IMR-90 (cell line): ENCODE data around the gene CELSR1. TPM values are rescaled to one million over a fixed set of nuclear protein-coding genes. Genes with fewer than 3 reads are reported as not detected.

Experiments
- ATAC-seq: fragments of 200-7000 bp; cut with Tn5 transposase; 2 replicates; pipeline ENCODE4 v1.9.1; 2020; ENCODE audit warnings: low read depth, mild to moderate bottlenecking, moderate library complexity
- BruUV-seq: library from RNA; stranded (reverse); fragments of 400-500 nt; replicated peaks from 2 replicates; lab custom pipeline; 2021; lab: Mats Ljungman, UMichigan
- CTCF ChIA-PET: fragments of 300-600 bp; formaldehyde crosslinking; extraction: SDS; loops from one replicate; lab custom pipeline; 2021; ENCODE audit warnings: antibody characterized with exemption; lab: Yijun Ruan, JAX
- POLR2A ChIA-PET: fragments of 300-600 bp; sonication (Branson Sonifier 250); formaldehyde crosslinking; loops from one replicate; lab custom pipeline; 2022; ENCODE audit warnings: antibody characterized with exemption; ENCODE audit not compliant: unreplicated experiment; lab: Charles Lee
- DNase-seq: peaks from one replicate; pipeline ENCODE4 v3.0.0; 2013
- H2AFZ ChIP-seq: replicated peaks from 2 replicates; pipeline ENCODE3; 2013; ENCODE audit warnings: low read length, mild to moderate bottlenecking; ENCODE audit not compliant: poor library complexity
- H2AK5ac ChIP-seq: 2 replicates; pipeline ENCODE4 v1.6.1; 2013; ENCODE audit warnings: low read depth, low read length, inconsistent platforms
- H2AK9ac ChIP-seq: replicated peaks from 2 replicates; pipeline ENCODE3; 2013; ENCODE audit warnings: mild to moderate bottlenecking, low read depth, low read length, moderate library complexity; ENCODE audit not compliant: poor library complexity
- H2BK120ac ChIP-seq: 2 replicates; pipeline ENCODE4 v1.6.1; 2013; ENCODE audit warnings: low read depth, low read length, inconsistent platforms
- H2BK15ac ChIP-seq: 3 replicates; pipeline ENCODE4 v1.6.1; 2013; ENCODE audit warnings: low read depth, low read length, inconsistent platforms
- H2BK20ac ChIP-seq: 2 replicates; pipeline ENCODE4 v1.6.1; 2013; ENCODE audit warnings: low read depth, mild to moderate bottlenecking, inconsistent platforms, low read length, moderate library complexity
- H2BK5ac ChIP-seq: 2 replicates; pipeline ENCODE4 v1.6.1; 2013; ENCODE audit warnings: mild to moderate bottlenecking, low read depth, low read length, inconsistent platforms; ENCODE audit not compliant: poor library complexity, severe bottlenecking
- H3K14ac ChIP-seq: replicated peaks from 2 replicates; pipeline ENCODE4 v1.6.1; 2013; ENCODE audit warnings: low read depth, low read length, inconsistent platforms
- H3K18ac ChIP-seq: 2 replicates; pipeline ENCODE4 v1.6.1; 2013; ENCODE audit warnings: low read depth, low read length, control low read depth
- H3K23ac ChIP-seq: 2 replicates; pipeline ENCODE4 v1.6.1; 2013; ENCODE audit warnings: low read depth, low read length, inconsistent platforms
- H3K27ac ChIP-seq: 2 replicates; pipeline ENCODE4 v1.5.1; 2013; ENCODE audit warnings: mild to moderate bottlenecking, control low read depth, low read length; ENCODE audit not compliant: insufficient read depth
- H3K27me3 ChIP-seq: 2 replicates; pipeline ENCODE4 v1.6.1; 2013; ENCODE audit warnings: low read length; ENCODE audit not compliant: control insufficient read depth, insufficient read depth
- H3K36me3 ChIP-seq: 2 replicates; pipeline ENCODE4 v1.6.1; 2013; ENCODE audit warnings: low read length, mixed read lengths; ENCODE audit not compliant: control insufficient read depth, insufficient read depth
- H3K4ac ChIP-seq: 2 replicates; pipeline ENCODE4 v1.6.1; 2013; ENCODE audit warnings: low read depth, low read length, inconsistent platforms
- H3K4me1 ChIP-seq: 2 replicates; pipeline ENCODE4 v1.6.1; 2013; ENCODE audit warnings: low read length, mixed read lengths; ENCODE audit not compliant: control insufficient read depth, insufficient read depth
- H3K4me2 ChIP-seq: 2 replicates; pipeline ENCODE4 v1.6.1; 2013; ENCODE audit warnings: low read depth, mild to moderate bottlenecking, control low read depth, low read length, moderate library complexity
- H3K4me3 ChIP-seq: 2 replicates; pipeline ENCODE4 v1.5.1; 2013; ENCODE audit warnings: low read depth, mild to moderate bottlenecking, control low read depth, low read length, moderate library complexity; ENCODE audit not compliant: insufficient read depth
- H3K56ac ChIP-seq: 2 replicates; pipeline ENCODE4 v1.6.1; 2013; ENCODE audit warnings: low read length, inconsistent platforms; ENCODE audit not compliant: insufficient read depth; ENCODE audit errors: extremely low read depth
- H3K79me1 ChIP-seq, 2 experiments: 2 replicates each; pipeline ENCODE4 v1.6.1; 2013; ENCODE audit warnings: low read length in 2 of 2, inconsistent platforms in 1 of 2, low read depth in 1 of 2
- H3K9ac ChIP-seq: 2 replicates; pipeline ENCODE4 v1.6.1; 2013; ENCODE audit warnings: low read depth, low read length, control low read depth
- H3K9me1 ChIP-seq: 2 replicates; pipeline ENCODE4 v1.6.1; 2013; ENCODE audit warnings: low read length, inconsistent platforms; ENCODE audit not compliant: insufficient read depth
- H3K9me3 ChIP-seq: 2 replicates; pipeline ENCODE4 v1.6.1; 2013; ENCODE audit warnings: low read length; ENCODE audit not compliant: control insufficient read depth, insufficient read depth
- H4K20me1 ChIP-seq: 2 replicates; pipeline ENCODE4 v1.6.1; 2013; ENCODE audit warnings: low read length, inconsistent platforms; ENCODE audit not compliant: insufficient read depth
- H4K5ac ChIP-seq: 2 replicates; pipeline ENCODE4 v1.6.1; 2013; ENCODE audit warnings: mild to moderate bottlenecking, low read depth, low read length, control low read depth
- H4K8ac ChIP-seq, 2 experiments: 2 replicates each; pipeline ENCODE4 v1.6.1; 2013; ENCODE audit warnings: low read depth in 2 of 2, low read length in 2 of 2, control low read depth in 1 of 2, inconsistent platforms in 1 of 2
- H4K91ac ChIP-seq: 2 replicates; pipeline ENCODE4 v1.6.1; 2013; ENCODE audit warnings: low read depth, low read length, inconsistent platforms; ENCODE audit not compliant: insufficient read depth
- CHD1 ChIP-seq: IDR thresholded peaks from 2 replicates; pipeline ENCODE4 v1.6.1; 2012; ENCODE audit warnings: low read depth, low read length, improper control_type of control experiment
- FOS ChIP-seq: fragments of 150-350 bp; IDR thresholded peaks from 2 replicates; pipeline ENCODE4 v1.6.1; 2016; ENCODE audit warnings: low read depth, low read length
- MXI1 ChIP-seq: IDR thresholded peaks from 2 replicates; pipeline ENCODE4 v1.6.1; 2012; ENCODE audit warnings: low read depth, mild to moderate bottlenecking, low read length, moderate library complexity, borderline replicate concordance
- POLR2A ChIP-seq: IDR thresholded peaks from 2 replicates; pipeline ENCODE4 v1.6.1; 2012; ENCODE audit warnings: mild to moderate bottlenecking, low read depth, low read length
- USF2 ChIP-seq: fragments of 150-350 bp; IDR thresholded peaks from 2 replicates; pipeline ENCODE4 v1.6.1; 2017; ENCODE audit warnings: mild to moderate bottlenecking, antibody characterized with exemption, low read length, low read depth
- WGBS, 2 experiments: methylation state at CpG; one replicate each; pipeline versions ENCODE4 v1.1.5 to v1.1.7; 2013; ENCODE audit warnings: missing lambda C conversion rate in 2 of 2; ENCODE audit not compliant: insufficient read length in 1 of 2; ENCODE audit errors: extremely low coverage in 2 of 2; 5-methylcytosine and 5-hydroxymethylcytosine counted together
- dilution Hi-C: fragments of 300-500 bp; cut with HindIII; formaldehyde crosslinking; loops from one replicate; pipeline ENCODE4 v1.14.3; 2018; ENCODE audit warnings: low sequenced_read_pairs; ENCODE audit not compliant: unreplicated experiment
- in situ Hi-C: fragments of 300-500 bp; cut with MboI; formaldehyde crosslinking; loops from 3 replicates; pipeline ENCODE4 v1.14.3; 2019; ENCODE audit warnings: low sequenced_read_pairs, inconsistent platforms, mixed read lengths
- intact Hi-C: fragments of 100-400 bp; cut with micrococcal nuclease; formaldehyde crosslinking; loops from 2 replicates; pipeline ENCODE4 v1.10.0; 2022
- polyA plus RNA-seq, 3 experiments: library from polyadenylated mRNA; depleted of rRNA; stranded (reverse); fragments of >200 nt; gene quantifications; 2 replicates each; pipeline ENCODE4 v1.2.3, GENCODE V29; 2012; ENCODE audit warnings: low replicate concordance in 1 of 3
- total RNA-seq: library from RNA; depleted of rRNA; stranded (reverse); fragments of >200 nt; gene quantifications from 2 replicates; pipeline ENCODE4 v1.2.3, GENCODE V29; 2012

The CELSR1 gene
- total and polyA plus RNA-seq, 2 of the 4 experiments (the other 2 are of a cell fraction) = 0.36 to 0.82 TPM

- POLR2A ChIA-PET = no interaction called here
- in situ Hi-C loops = no loop called here
Observed at GRCh38 chr22:46355996-46356471, 181.4 kb downstream of the CELSR1 start.

More at GRCh38 chr22:46355996-46356471, 181.4 kb downstream of the CELSR1 start:
- Histone ChIP-seq H2BK120ac (no peak overlapping the region), H3K23ac (no peak overlapping the region), H3K27me3 (no peaks in the 10 kb centered on the region), H4K5ac (no peak overlapping the region), H3K79me1 (no peaks in the 10 kb centered on the region; a peak in 2 of 4 replicates), H3K9ac (no peak overlapping the region), H3K14ac (no peak overlapping the region), H4K91ac (no peak overlapping the region), H3K4me2 (no peak overlapping the region), H3K18ac (no peak overlapping the region), H2AFZ (no peak overlapping the region), H2BK20ac (no peak overlapping the region), H4K8ac (no peak overlapping the region), H2AK9ac (no peak overlapping the region), H3K9me1 (no peaks in the 10 kb centered on the region), H2BK5ac (no peak overlapping the region), H2AK5ac (no peak overlapping the region), H3K4me1 (no peaks in the 10 kb centered on the region), H4K20me1 (peaks cover 27% of the 10 kb centered on the region), H2BK15ac (no peak overlapping the region), H3K56ac (no peak overlapping the region), H3K4ac (no peak overlapping the region), H3K9me3 (no peaks in the 10 kb centered on the region), H3K27ac (no peak overlapping the region), H3K4me3 (no peak overlapping the region), H3K36me3 (peaks cover 54% of the 10 kb centered on the region)
- 83% methylated on average over 1 of the region's 12 CpGs; no CpG with 5 or more reads in 1 of the 2 experiments for WGBS, 2 experiments
- CTCF ChIA-PET = interaction anchor here (1.9 kb wide), 1 partner anchor 20 kb away, joined by 4 read pairs; no protein-coding TSS in a partner anchor
- no peak for ATAC-seq
- intact Hi-C loops (loop anchor here (1.0 kb wide), 1 partner anchor 186 kb away; no protein-coding TSS in a partner anchor), dilution Hi-C loops (no loop called here)
- no peak for TF ChIP-seq CHD1
- no peak for TF ChIP-seq POLR2A
- no peak for TF ChIP-seq USF2
- TF ChIP-seq MXI1 = no peak
- TF ChIP-seq FOS = no peak
- BruUV-seq = no TSS peak
- DNase-seq = no peak
